NCI-H1417 treated with DMSO at 0.1 percent for 48 hours (cell line): ENCODE data around the gene PTTG1.
"Not testable (repeated sequence)": the region's sequence is repeated elsewhere in the genome, so short reads cannot be mapped to it uniquely, and the experiment has no call there.

Experiments
- DNase-seq: peaks from one replicate; lab custom pipeline; 2025; lab: John Stamatoyannopoulos, UW

Gene PTTG1

GRCh38 chr5:160423099-160423498 is 1.4 kb downstream of the PTTG1 start:
- DNase-seq = no peak

GRCh38 chr5:160427607-160428006 is 6.0 kb downstream of the PTTG1 start:
- no peak for DNase-seq

GRCh38 chr5:160432196-160432595 is 10.5 kb downstream of the PTTG1 start:
- no peak for DNase-seq

GRCh38 chr5:160432787-160433186 is 11.1 kb downstream of the PTTG1 start:
- DNase-seq = no peak

- no peak for DNase-seq
These were observed 12.4 kb downstream of the PTTG1 start for GRCh38 chr5:160434022-160434531.

- no peak for DNase-seq
These were observed 13.9 kb downstream of the PTTG1 start for GRCh38 chr5:160435532-160435931.

GRCh38 chr5:160436017-160436416 is 14.4 kb downstream of the PTTG1 start:
- DNase-seq = no peak

- DNase-seq = not testable (repeated sequence)
These were observed 15.0 kb downstream of the PTTG1 start for GRCh38 chr5:160436661-160437060.

GRCh38 chr5:160437271-160437670 is 15.6 kb downstream of the PTTG1 start:
- no peak for DNase-seq

GRCh38 chr5:160438316-160439204 is 16.9 kb downstream of the PTTG1 start:
- DNase-seq = peak; percentile 72

GRCh38 chr5:160439205-160439600 is 17.5 kb downstream of the PTTG1 start:
- DNase-seq = peak; percentile 72

- no peak for DNase-seq
These were observed 19.7 kb downstream of the PTTG1 start for GRCh38 chr5:160441311-160441781.

- DNase-seq = no peak
These were observed 21.3 kb downstream of the PTTG1 start for GRCh38 chr5:160442824-160443431.

GRCh38 chr5:160444407-160444806 is 22.8 kb downstream of the PTTG1 start:
- DNase-seq = no peak

GRCh38 chr5:160445132-160445531 is 23.5 kb downstream of the PTTG1 start:
- DNase-seq = no peak

- no peak for DNase-seq
These were observed 24.1 kb downstream of the PTTG1 start for GRCh38 chr5:160445751-160446150.

- DNase-seq = no peak
These were observed 27.2 kb downstream of the PTTG1 start for GRCh38 chr5:160448886-160449285.

GRCh38 chr5:160449458-160449857 is 27.8 kb downstream of the PTTG1 start:
- DNase-seq = no peak

- DNase-seq = no peak
These were observed 28.7 kb downstream of the PTTG1 start for GRCh38 chr5:160450164-160450932.

- no peak for DNase-seq
These were observed 29.6 kb downstream of the PTTG1 start for GRCh38 chr5:160451281-160451680.

GRCh38 chr5:160452036-160452435 is 30.4 kb downstream of the PTTG1 start:
- no peak for DNase-seq

- DNase-seq = no peak
These were observed 31.1 kb downstream of the PTTG1 start for GRCh38 chr5:160452795-160453194.
